Panc1 (cell line): ENCODE data around the gene ZNF428. TPM values are rescaled to one million over a fixed set of nuclear protein-coding genes. Genes with fewer than 3 reads are reported as not detected.

ENCODE experiments used
- ATAC-seq: fragments of 200-7000 bp; cut with Tn5 transposase; 2 replicates; pipeline ENCODE4 v1.9.1; 2020; ENCODE audit warnings: mild to moderate bottlenecking, moderate library complexity
- BruUV-seq: library from RNA; stranded (reverse); fragments of 400-500 nt; replicated peaks from 2 replicates; lab custom pipeline; 2021; lab: Mats Ljungman, UMichigan
- CTCF ChIA-PET: fragments of 300-600 bp; sonication (Branson Sonifier 250); formaldehyde crosslinking; loops from one replicate; lab custom pipeline; 2022; ENCODE audit warnings: antibody characterized with exemption; lab: Charles Lee
- POLR2A ChIA-PET: fragments of 300-600 bp; sonication (Branson Sonifier 250); formaldehyde crosslinking; loops from one replicate; lab custom pipeline; 2022; ENCODE audit warnings: antibody characterized with exemption; lab: Charles Lee
- DNase-seq: peaks from one replicate; pipeline ENCODE4 v3.0.0-alpha.2; 2010; ENCODE audit warnings: low read depth, low spot score
- H3K27ac ChIP-seq: 2 replicates; pipeline ENCODE4 v1.5.1; 2011; ENCODE audit warnings: mild to moderate bottlenecking, low read length, inconsistent platforms
- H3K27me3 ChIP-seq: fragments of 200-500 bp; sonication (Bioruptor generic); 2 replicates; pipeline ENCODE4 v1.6.0; 2014; ENCODE audit warnings: low read length, inconsistent platforms; ENCODE audit not compliant: control insufficient read depth, insufficient read depth
- H3K36me3 ChIP-seq: fragments of 200-500 bp; sonication (Bioruptor generic); 2 replicates; pipeline ENCODE4 v1.5.1; 2014; ENCODE audit warnings: inconsistent platforms, mild to moderate bottlenecking, low read length, moderate library complexity; ENCODE audit not compliant: control insufficient read depth, insufficient read depth
- H3K4me1 ChIP-seq: 2 replicates; pipeline ENCODE4 v1.5.1; 2011; ENCODE audit warnings: inconsistent platforms, mild to moderate bottlenecking, low read length, moderate library complexity; ENCODE audit not compliant: control insufficient read depth, insufficient read depth
- H3K4me3 ChIP-seq, 2 experiments: 2 replicates each; pipeline ENCODE4 v1.5.1; 2011 to 2012; ENCODE audit warnings: low read depth in 2 of 2, low read length in 2 of 2, mild to moderate bottlenecking in 2 of 2, inconsistent platforms in 1 of 2, moderate library complexity in 1 of 2
- H3K9me3 ChIP-seq: fragments of 200-500 bp; sonication (Bioruptor generic); 2 replicates; pipeline ENCODE4 v1.5.1; 2014; ENCODE audit warnings: low read depth, mild to moderate bottlenecking, inconsistent platforms, low read length, moderate library complexity; ENCODE audit not compliant: control insufficient read depth, insufficient read depth
- CTCF ChIP-seq: fragments of 450-650 bp; IDR thresholded peaks from 2 replicates; pipeline ENCODE4 v1.5.1; 2017; ENCODE audit warnings: mild to moderate bottlenecking
- POLR2AphosphoS5 ChIP-seq: IDR thresholded peaks from 2 replicates; pipeline ENCODE4 v1.6.1; 2012; ENCODE audit warnings: mild to moderate bottlenecking, low read depth, low read length, moderate library complexity
- REST ChIP-seq, 2 experiments: IDR thresholded peaks; 2 replicates each; pipeline ENCODE4 v1.6.1; 2011 to 2012; ENCODE audit warnings: low read depth in 2 of 2, control low read depth in 1 of 2, low read length in 1 of 2, mild to moderate bottlenecking in 1 of 2, moderate library complexity in 1 of 2; ENCODE audit not compliant: insufficient read depth in 1 of 2
- SIN3A ChIP-seq: IDR thresholded peaks from 2 replicates; pipeline ENCODE4 v1.6.1; 2012; ENCODE audit warnings: low read depth, mild to moderate bottlenecking, low read length, moderate library complexity, borderline replicate concordance; ENCODE audit not compliant: insufficient read depth
- TCF7L2 ChIP-seq: IDR thresholded peaks from 2 replicates; pipeline ENCODE4 v1.6.1; 2011; ENCODE audit warnings: mild to moderate bottlenecking, low read depth, low read length, inconsistent platforms
- in situ Hi-C: cut with HindIII; loops from 2 replicates; pipeline ENCODE4 v1.10.0; 2016; ENCODE audit warnings: low sequenced_read_pairs, low pct_unique_long_range_greater_than_20kb
- intact Hi-C: fragments of 100-400 bp; cut with micrococcal nuclease; formaldehyde crosslinking; loops from one replicate; pipeline ENCODE4 v1.10.0; 2022; ENCODE audit not compliant: unreplicated experiment
- total RNA-seq: library from RNA; stranded (reverse); gene quantifications from one replicate; pipeline ENCODE4 v1.2.1, GENCODE V29; 2021; ENCODE audit not compliant: unreplicated experiment

The ZNF428 gene
- total RNA-seq, 1 experiment from 2014 or later, result 45.6 TPM

- no peak for TF ChIP-seq REST (IDR thresholded peaks at IDR 0.05; ENCODE audit: insufficient read depth in 1 of 2, low read depth in 2 of 2, low read length in 1 of 2)
- no peak for TF ChIP-seq TCF7L2
- no peak for TF ChIP-seq POLR2AphosphoS5
- TF ChIP-seq SIN3A, result no peak
- no peak for TF ChIP-seq CTCF
- BruUV-seq, result no TSS peak
- Histone ChIP-seq H3K36me3 (no peaks in the 10 kb centered on the region), H3K4me3 (peak overlapping the region; percentile 51 to 53), H3K27ac (no peak overlapping the region), H3K9me3 (no peaks in the 10 kb centered on the region), H3K27me3 (no peaks in the 10 kb centered on the region), H3K4me1 (peaks cover 7% of the 10 kb centered on the region)
- CTCF ChIA-PET, result interaction anchor here (0.5 to 1.2 kb wide), 7 partner anchors 11 to 310 kb away, joined by 3 to 7 read pairs (median 3); no protein-coding TSS in a partner anchor
- DNase-seq (no peak), ATAC-seq (no peak)
- in situ Hi-C loops (no loop called here), intact Hi-C loops (no loop called here)
- POLR2A ChIA-PET, result interaction anchor here (0.6 to 0.8 kb wide), 2 partner anchors 57 to 97 kb away, joined by 8 to 16 read pairs; no protein-coding TSS in a partner anchor
Measured at GRCh38 chr19:43667876-43668405, 48.5 kb upstream of the ZNF428 start.

- ATAC-seq, result no peak
- BruUV-seq, result no TSS peak
- Histone ChIP-seq H3K4me1 (peaks cover 7% of the 10 kb centered on the region), H3K27me3 (no peaks in the 10 kb centered on the region), H3K4me3 (peak overlapping the region; percentile 51 to 53), H3K36me3 (no peaks in the 10 kb centered on the region), H3K27ac (no peak overlapping the region), H3K9me3 (no peaks in the 10 kb centered on the region)
- TF ChIP-seq TCF7L2 (no peak), POLR2AphosphoS5 (no peak), SIN3A (no peak), CTCF (no peak), REST (IDR thresholded peaks at IDR 0.05; ENCODE audit: insufficient read depth in 1 of 2, low read depth in 2 of 2, low read length in 1 of 2) (no peak)
- in situ Hi-C loops, result no loop called here
- ChIA-PET CTCF (interaction anchor here (1.2 kb wide), 1 partner anchor 112 kb away, joined by 4 read pairs; no protein-coding TSS in a partner anchor), POLR2A (no interaction called here)
- DNase-seq, result no peak
- intact Hi-C loops, result no loop called here
Measured at GRCh38 chr19:43667126-43667875, 47.9 kb upstream of the ZNF428 start.
